Measurements from ENCODE around the gene SNX22.

The SNX22 gene

GRCh38 chr15:64125978-64126377 lies 25.6 kb upstream of the SNX22 start:
- no peak for TF ChIP-seq CTCF (IDR thresholded peaks at IDR 0.05; ENCODE audit: low read depth, low read length)
- no peak overlapping the region for H3K4me3 ChIP-seq (replicated peaks in 1 of 2; ENCODE audit: low read depth in 2 of 2, low read length in 2 of 2)
- no peak for DNase-seq (ENCODE audit: low read depth in 2 of 2)

GRCh38 chr15:64127521-64128270 lies 23.8 kb upstream of the SNX22 start:
- H3K4me3 ChIP-seq (replicated peaks in 1 of 2; ENCODE audit: low read depth in 2 of 2, low read length in 2 of 2), result no peak overlapping the region
- no peak for TF ChIP-seq CTCF (IDR thresholded peaks at IDR 0.05; ENCODE audit: low read depth, low read length)
- DNase-seq (ENCODE audit: low read depth in 2 of 2), result no peak

- H3K4me3 ChIP-seq (replicated peaks in 1 of 2; ENCODE audit: low read depth in 2 of 2, low read length in 2 of 2), result no peak overlapping the region
Measured at GRCh38 chr15:64130159-64130558, 21.4 kb upstream of the SNX22 start.

GRCh38 chr15:64131547-64131946 lies 20.0 kb upstream of the SNX22 start:
- no peak overlapping the region for H3K4me3 ChIP-seq (replicated peaks in 1 of 2; ENCODE audit: low read depth in 2 of 2, low read length in 2 of 2)
- no peak for TF ChIP-seq CTCF (IDR thresholded peaks at IDR 0.05; ENCODE audit: low read depth, low read length)
- DNase-seq (ENCODE audit: low read depth in 2 of 2), result no peak

More at GRCh38 chr15:64130159-64130558, 21.4 kb upstream of the SNX22 start:
- DNase-seq (ENCODE audit: low read depth in 2 of 2), result no peak
- TF ChIP-seq CTCF (IDR thresholded peaks at IDR 0.05; ENCODE audit: low read depth, low read length), result no peak

- no peak for TF ChIP-seq CTCF (IDR thresholded peaks at IDR 0.05; ENCODE audit: low read depth, low read length)
- no peak overlapping the region for H3K4me3 ChIP-seq (replicated peaks in 1 of 2; ENCODE audit: low read depth in 2 of 2, low read length in 2 of 2)
- DNase-seq (ENCODE audit: low read depth in 2 of 2), result no peak
Measured at GRCh38 chr15:64132217-64132616, 19.3 kb upstream of the SNX22 start.

- DNase-seq (ENCODE audit: low read depth in 2 of 2), result no peak
- H3K4me3 ChIP-seq (replicated peaks in 1 of 2; ENCODE audit: low read depth in 2 of 2, low read length in 2 of 2), result no peak overlapping the region
- no peak for TF ChIP-seq CTCF (IDR thresholded peaks at IDR 0.05; ENCODE audit: low read depth, low read length)
Measured at GRCh38 chr15:64133623-64134344, 17.7 kb upstream of the SNX22 start.
